ENCODE data around the gene CXCR3.

DNA sequence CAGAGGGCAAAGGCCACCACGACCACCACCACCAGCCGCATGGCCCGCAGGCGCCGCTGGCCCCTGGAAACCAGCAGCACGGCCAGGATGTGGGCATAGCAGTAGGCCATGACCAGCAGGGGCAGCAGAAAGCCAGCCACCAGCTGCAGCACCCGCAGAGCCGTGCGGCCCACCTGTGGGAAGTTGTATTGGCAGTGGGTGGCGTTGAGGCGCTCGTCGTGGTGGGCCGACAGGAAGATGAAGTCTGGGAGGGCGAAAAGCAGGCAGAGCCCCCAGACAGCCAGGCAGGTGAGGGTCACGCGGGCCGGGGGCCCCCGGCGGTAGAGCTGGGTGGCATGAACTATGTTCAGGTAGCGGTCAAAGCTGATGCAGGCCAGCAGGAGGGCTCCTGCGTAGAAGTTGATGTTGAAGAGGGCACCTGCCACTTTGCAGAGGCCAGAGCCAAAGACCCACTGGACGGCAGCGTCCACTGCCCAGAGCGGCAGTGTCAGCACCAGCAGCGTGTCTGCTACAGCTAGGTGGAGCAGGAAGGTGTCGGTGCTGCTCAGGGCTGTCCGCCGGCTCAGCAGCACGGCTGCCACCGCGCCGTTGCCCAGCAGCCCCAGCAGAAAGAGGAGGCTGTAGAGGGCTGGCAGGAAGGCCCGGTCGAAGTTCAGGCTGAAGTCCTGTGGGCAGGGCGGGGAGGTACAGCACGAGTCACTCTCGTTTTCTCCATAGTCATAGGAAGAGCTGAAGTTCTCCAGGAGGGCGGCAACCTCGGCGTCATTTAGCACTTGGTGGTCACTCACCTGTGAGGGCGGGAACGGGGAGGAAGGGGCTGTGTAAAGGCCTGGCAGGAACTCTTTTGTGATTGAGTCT, 1.4 kb downstream of the CXCR3 start:
- no peak for TF ChIP-seq GATA3 (IDR thresholded peaks at IDR 0.05; ENCODE audit: low read depth, low read length)
- no peak for TF ChIP-seq GATA2 (IDR thresholded peaks at IDR 0.05; ENCODE audit: low read depth, low read length)

All from SH-SY5Y (cell line).